Activated CD4-positive, alpha-beta T cell treated with anti-CD3 and anti-CD28 coated beads, Interleukin-2, amount 50 U/mL, for 16 hours (primary cell): ENCODE measurements around the gene HINT3.
"Not testable (repeated sequence)": the region's sequence is repeated elsewhere in the genome, so short reads cannot be mapped to it uniquely, and the experiment has no call there.

Experiments used
- DNase-seq: peaks from one replicate; pipeline ENCODE4 v3.0.0-alpha.2; 2020

The HINT3 gene

GRCh38 chr6:125940247-125941041 is 16.1 kb upstream of the HINT3 start:
- DNase-seq: no peak

GRCh38 chr6:125942672-125943527 is 13.7 kb upstream of the HINT3 start:
- DNase-seq: no peak

GRCh38 chr6:125943528-125944433 is 12.8 kb upstream of the HINT3 start:
- no peak for DNase-seq

- no peak for DNase-seq
These were observed 12.1 kb upstream of the HINT3 start for GRCh38 chr6:125944434-125944816.

- DNase-seq: no peak
These were observed 11.7 kb upstream of the HINT3 start for GRCh38 chr6:125944896-125945295.

GRCh38 chr6:125945378-125946141 is 11.0 kb upstream of the HINT3 start:
- DNase-seq: no peak

- DNase-seq: no peak
These were observed 9.0 kb upstream of the HINT3 start for GRCh38 chr6:125947615-125948014.

- DNase-seq: no peak
These were observed 8.1 kb upstream of the HINT3 start for GRCh38 chr6:125948455-125948854.

GRCh38 chr6:125949069-125949468 is 7.5 kb upstream of the HINT3 start:
- DNase-seq: no peak

GRCh38 chr6:125950293-125950692 is 6.3 kb upstream of the HINT3 start:
- peak; percentile 47 for DNase-seq

- not testable (repeated sequence) for DNase-seq
These were observed 5.9 kb upstream of the HINT3 start for GRCh38 chr6:125950716-125951115.

- DNase-seq: no peak
These were observed 5.2 kb upstream of the HINT3 start for GRCh38 chr6:125951323-125951722.

- peak; percentile 33 for DNase-seq
These were observed 3.6 kb upstream of the HINT3 start for GRCh38 chr6:125952764-125953501.

- no peak for DNase-seq
These were observed 3.1 kb upstream of the HINT3 start for GRCh38 chr6:125953502-125953875.

- DNase-seq: no peak
These were observed 1.7 kb upstream of the HINT3 start for GRCh38 chr6:125954735-125955339.

- DNase-seq: no peak
These were observed 597 bp upstream of the HINT3 start for GRCh38 chr6:125955973-125956372.

GRCh38 chr6:125957391-125957693 is 772 bp downstream of the HINT3 start:
- DNase-seq: no peak

GRCh38 chr6:125957845-125958244 is 1.3 kb downstream of the HINT3 start:
- no peak for DNase-seq

- no peak for DNase-seq
These were observed 2.5 kb downstream of the HINT3 start for GRCh38 chr6:125959041-125959440.

- DNase-seq: no peak
These were observed 4.5 kb downstream of the HINT3 start for GRCh38 chr6:125961117-125961516.

- DNase-seq: no peak
These were observed 6.4 kb downstream of the HINT3 start for GRCh38 chr6:125962900-125963497.
